Measurements from ENCODE around the gene FKBP2. TPM values are rescaled to one million over a fixed set of nuclear protein-coding genes. Genes with fewer than 3 reads are reported as not detected.

FKBP2 gene
- total and polyA plus RNA-seq, 2 of the 13 experiments (the other 11 are each of a cell fraction or from before 2014, with no cell fraction given) = 30.1 to 53.3 TPM

- TF ChIP-seq PATZ1 (CRISPR knock-in tag; IDR thresholded peaks at IDR 0.05) = peak; percentile 41; the same call in 1 of the 2 replicates
- no peak for TF ChIP-seq HNRNPK (IDR thresholded peaks at IDR 0.05; ENCODE audit: low read depth, low read length, poor library complexity, severe bottlenecking)
- no peak; the same call in none of the 2 replicates for TF ChIP-seq PHF20 (CRISPR knock-in tag; IDR thresholded peaks at IDR 0.05)
- no peak for TF ChIP-seq ZNF660 (CRISPR knock-in tag; IDR thresholded peaks at IDR 0.05; ENCODE audit: borderline replicate concordance, low read depth)
- peak; percentile 56 for TF ChIP-seq U2AF1 (optimal IDR thresholded peaks at IDR 0.05; ENCODE audit: low read depth, low read length)
- no peak for TF ChIP-seq ZNF101 (CRISPR knock-in tag; IDR thresholded peaks at IDR 0.05; ENCODE audit: borderline replicate concordance, low read depth)
- peak; percentile 45; the same call in 1 of the 2 replicates for TF ChIP-seq ZNF225 (CRISPR knock-in tag; IDR thresholded peaks at IDR 0.05)
- TF ChIP-seq SP140L (CRISPR knock-in tag; IDR thresholded peaks at IDR 0.05; ENCODE audit: borderline replicate concordance) = no peak
- TF ChIP-seq ZBTB43 (CRISPR knock-in tag; conservative IDR thresholded peaks at IDR 0.05) = 0 out of 2 replicates have a peak, but pooled peaks have one; percentile 16
- no peak for TF ChIP-seq HNRNPH1 (optimal IDR thresholded peaks at IDR 0.05; ENCODE audit: low read depth, low read length)
- no peak for TF ChIP-seq SRY (CRISPR knock-in tag; IDR thresholded peaks at IDR 0.05)
- 0 out of 2 replicates have a peak, but pooled peaks have one; percentile 29 for TF ChIP-seq ZNF790 (CRISPR knock-in tag; IDR thresholded peaks at IDR 0.05; ENCODE audit: borderline replicate concordance)
- no peak for TF ChIP-seq ZNF337 (CRISPR knock-in tag; IDR thresholded peaks at IDR 0.05; ENCODE audit: borderline replicate concordance, low read depth)
- TF ChIP-seq HHEX (CRISPR knock-in tag; IDR thresholded peaks at IDR 0.05) = no peak
- no peak for TF ChIP-seq TFDP2 (CRISPR knock-in tag; IDR thresholded peaks at IDR 0.05)
- TF ChIP-seq GATAD2A (CRISPR knock-in tag; IDR thresholded peaks at IDR 0.05) = no peak
- TF ChIP-seq ZNF24 (IDR thresholded peaks at IDR 0.05) = no peak
- no peak for TF ChIP-seq TRAFD1 (CRISPR knock-in tag; IDR thresholded peaks at IDR 0.05; ENCODE audit: borderline replicate concordance)
- TF ChIP-seq ZMYM2 (CRISPR knock-in tag; IDR thresholded peaks at IDR 0.05) = no peak
- no peak for TF ChIP-seq ZNF775 (CRISPR knock-in tag; IDR thresholded peaks at IDR 0.05; ENCODE audit: borderline replicate concordance)
- TF ChIP-seq HMGA1 (CRISPR knock-in tag; conservative IDR thresholded peaks at IDR 0.05) = no peak
- 0 out of 2 replicates have a peak, but pooled peaks have one; percentile 16 for TF ChIP-seq ZNF792 (CRISPR knock-in tag; IDR thresholded peaks at IDR 0.05)
- TF ChIP-seq STAG1 (CRISPR knock-in tag; IDR thresholded peaks at IDR 0.05) = no peak
- TF ChIP-seq ZNF850 (CRISPR knock-in tag; conservative IDR thresholded peaks at IDR 0.05) = peak; percentile 65; the same call in 1 of the 2 replicates
These were observed 43.4 kb downstream of the FKBP2 start, which contains the start of gene BAD (continued) for GRCh38 chr11:64284048-64284961.

Measured in HepG2 (cell line).